GM21360 (cell line): ENCODE measurements around the gene CPB2.
A peak's percentile ranks its signal among the peaks of the same experiment; 100 is the strongest.

Experiments used
- ATAC-seq: cut with Tn5 transposase; IDR thresholded peaks from one replicate; pipeline ENCODE4 v1.9.1; 2021; ENCODE audit warnings: mild to moderate bottlenecking, moderate library complexity; ENCODE audit not compliant: unreplicated experiment

The CPB2 gene

DNA sequence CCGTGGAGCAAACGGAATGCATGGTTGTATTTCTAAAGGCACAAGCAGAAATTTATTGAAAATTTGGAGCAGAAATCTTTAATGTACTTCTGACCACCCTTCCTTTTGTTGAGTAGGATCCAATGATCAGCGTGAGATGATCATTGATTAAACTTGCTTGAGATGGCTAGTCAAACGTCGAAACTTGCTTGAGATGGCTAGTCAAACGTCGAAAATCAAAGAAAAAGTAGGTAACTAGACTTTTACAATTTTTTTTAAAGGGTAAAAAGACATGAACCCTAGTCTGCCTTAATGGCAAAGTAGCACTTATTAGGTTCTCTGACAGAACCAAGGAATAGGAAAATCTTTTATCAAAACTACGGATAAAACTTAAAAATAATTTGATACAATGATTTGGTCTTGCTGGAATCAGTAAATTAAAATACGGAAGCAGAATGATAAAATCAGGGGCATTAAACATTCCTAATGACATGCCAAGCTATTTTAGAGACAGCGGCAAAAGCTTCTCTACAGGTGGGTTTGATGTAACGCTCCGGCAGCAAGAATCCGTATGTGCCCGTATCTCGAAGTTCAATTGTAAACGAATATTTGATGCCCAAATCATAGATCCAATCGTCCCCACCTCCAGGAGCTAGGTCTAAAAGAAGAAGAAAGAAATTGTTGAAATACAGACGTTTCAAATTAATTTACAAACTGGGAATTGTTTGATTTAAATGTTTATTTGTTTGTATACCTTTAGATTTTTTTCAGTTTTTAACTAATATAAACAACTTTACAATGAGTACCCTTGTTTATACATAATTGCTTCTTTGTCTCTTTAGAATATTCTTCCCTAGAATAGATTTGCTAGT lies 51.4 kb downstream of the CPB2 start:
- ATAC-seq: no peak

- ATAC-seq: peak; percentile 97
Observed at GRCh38 chr13:46052319-46053161, 52.3 kb downstream of the CPB2 start, which contains the start of gene ZC3H13. Gene ZC3H13, minus strand, starts transcription at chr13:46052746. Its CDS starts 7,239 bp downstream, at chr13:46045507.

DNA sequence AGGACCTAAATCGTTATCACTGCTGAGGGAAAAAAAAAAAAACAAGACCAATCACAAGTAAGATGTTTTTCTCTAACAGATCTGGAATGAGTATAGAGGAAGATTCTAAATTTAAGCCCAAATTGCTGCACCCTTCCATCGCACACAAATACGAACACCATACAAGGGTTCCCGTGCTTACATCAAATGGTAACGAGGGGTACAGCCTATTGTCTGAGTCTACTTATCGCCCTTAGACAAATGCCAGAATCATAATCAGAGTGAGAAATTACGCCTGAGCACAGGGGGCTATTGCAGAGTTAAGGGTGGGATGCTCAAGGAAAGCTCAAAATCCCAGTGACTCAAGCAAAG lies 52.9 kb downstream of the CPB2 start:
- peak; percentile 9 for ATAC-seq

DNA sequence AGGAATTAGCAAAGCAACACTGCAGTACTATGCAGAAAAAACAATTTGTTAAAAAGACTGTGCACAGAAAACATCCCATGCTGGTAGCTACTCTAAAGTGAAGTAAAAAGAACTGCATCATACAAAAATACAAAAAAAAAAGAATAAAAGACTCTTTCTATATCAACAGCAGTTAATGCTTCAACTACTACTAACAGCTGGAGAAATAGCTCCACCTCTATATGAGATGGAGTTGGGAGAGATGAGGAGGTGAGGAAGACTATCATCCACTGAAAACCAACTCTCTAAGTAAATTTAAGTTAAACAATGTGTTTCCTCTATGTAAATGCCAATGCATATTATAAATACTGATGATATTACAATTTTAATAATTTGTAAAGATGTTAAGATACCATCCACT lies 54.1 kb downstream of the CPB2 start:
- no peak for ATAC-seq

DNA sequence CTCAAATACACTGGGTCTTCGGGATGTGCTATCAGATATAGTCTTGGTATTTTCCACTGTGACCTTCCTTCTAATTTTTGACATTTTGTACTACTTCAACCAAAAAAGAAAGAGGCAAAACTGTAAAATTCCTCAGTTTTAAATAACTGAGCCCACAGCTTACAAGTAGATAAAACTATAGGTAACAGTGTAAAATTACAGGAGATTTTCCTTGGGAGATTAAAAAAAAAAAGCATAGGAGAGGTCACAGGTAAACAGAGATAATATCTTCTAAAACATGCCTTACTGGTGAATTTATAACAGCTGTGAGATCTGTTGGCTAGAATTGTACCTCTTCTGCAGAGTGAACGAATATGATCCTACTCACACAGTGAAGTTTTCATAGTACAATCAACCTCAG lies 59.4 kb downstream of the CPB2 start:
- ATAC-seq: no peak

DNA sequence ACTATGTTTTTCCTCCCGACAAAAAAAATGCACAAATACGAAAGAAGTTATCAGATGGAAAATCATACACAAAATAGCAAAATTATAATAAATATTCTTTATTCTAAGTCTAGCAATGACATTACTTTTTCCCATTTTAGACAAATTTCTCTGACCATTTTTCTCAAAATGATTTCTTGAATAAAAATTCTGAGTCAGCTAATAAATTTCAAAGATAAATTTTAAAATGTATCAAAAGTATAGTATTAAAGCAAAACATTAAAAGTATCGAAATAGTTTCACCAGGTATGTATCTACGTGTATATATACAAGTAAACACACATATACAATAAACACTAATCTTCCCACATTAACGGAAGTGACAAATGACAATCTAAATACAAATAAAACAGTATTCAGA lies 61.2 kb downstream of the CPB2 start:
- ATAC-seq: no peak

GRCh38 chr13:46041419-46041839 lies 63.4 kb downstream of the CPB2 start:
- ATAC-seq: no peak

GRCh38 chr13:46040763-46041162 lies 64.1 kb downstream of the CPB2 start:
- no peak for ATAC-seq

DNA sequence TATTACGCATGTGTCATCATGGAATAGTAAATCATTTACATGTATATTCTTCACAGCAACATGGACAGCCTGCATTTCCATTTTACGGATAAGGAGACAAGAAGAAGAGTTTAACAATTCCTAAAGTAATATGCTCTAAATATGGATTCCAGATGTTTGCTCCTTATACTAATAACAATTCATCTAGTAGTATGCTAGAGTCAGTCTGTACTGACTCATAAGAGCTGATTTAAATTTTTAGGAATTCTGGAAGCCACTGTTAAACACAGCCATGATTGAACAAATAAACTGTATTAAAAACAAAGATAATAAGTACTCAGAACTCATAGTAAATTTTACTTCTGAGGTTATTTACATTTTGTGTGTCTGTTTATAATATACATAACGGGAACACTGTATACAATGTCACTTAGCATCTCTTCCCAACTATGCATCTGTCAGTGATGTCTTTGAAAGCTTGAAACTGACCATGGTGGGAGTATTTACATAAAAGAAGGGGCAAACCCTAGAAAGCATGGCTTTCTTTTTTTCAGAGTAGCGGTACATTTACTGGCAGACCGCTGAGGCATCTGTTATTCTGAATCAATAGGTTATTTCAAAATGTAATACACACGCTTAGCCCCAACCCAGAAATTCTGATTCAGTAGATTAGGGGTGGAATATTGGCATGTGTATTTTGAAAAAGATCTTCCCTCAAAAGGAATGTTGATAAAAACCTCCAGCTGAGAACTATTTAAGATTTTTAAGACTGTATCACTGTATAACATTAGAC lies 65.2 kb downstream of the CPB2 start:
- no peak for ATAC-seq

GRCh38 chr13:46038296-46038695 lies 66.5 kb downstream of the CPB2 start:
- ATAC-seq: no peak

DNA sequence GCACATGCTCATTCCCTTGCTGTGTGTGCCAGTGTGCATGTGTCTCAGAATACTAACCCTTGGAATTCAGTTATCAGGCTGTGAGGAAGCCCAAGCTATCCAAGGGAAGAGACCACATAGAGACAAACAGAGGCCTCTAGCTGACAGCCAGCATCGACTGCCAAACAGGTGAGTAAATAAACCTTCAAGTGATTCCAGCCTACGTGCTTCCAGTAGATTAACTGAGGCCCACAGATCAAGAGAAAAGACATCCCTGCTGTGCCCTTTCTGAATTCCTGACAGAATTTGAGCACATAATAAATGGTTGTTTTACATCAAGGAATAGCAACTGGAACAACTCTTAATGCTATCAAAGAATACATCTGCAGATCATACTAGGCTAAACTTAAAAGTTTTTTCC lies 69.8 kb downstream of the CPB2 start:
- no peak for ATAC-seq

GRCh38 chr13:46032341-46032740 lies 72.5 kb downstream of the CPB2 start:
- ATAC-seq: no peak

GRCh38 chr13:46031581-46032263 lies 73.1 kb downstream of the CPB2 start:
- no peak for ATAC-seq

DNA sequence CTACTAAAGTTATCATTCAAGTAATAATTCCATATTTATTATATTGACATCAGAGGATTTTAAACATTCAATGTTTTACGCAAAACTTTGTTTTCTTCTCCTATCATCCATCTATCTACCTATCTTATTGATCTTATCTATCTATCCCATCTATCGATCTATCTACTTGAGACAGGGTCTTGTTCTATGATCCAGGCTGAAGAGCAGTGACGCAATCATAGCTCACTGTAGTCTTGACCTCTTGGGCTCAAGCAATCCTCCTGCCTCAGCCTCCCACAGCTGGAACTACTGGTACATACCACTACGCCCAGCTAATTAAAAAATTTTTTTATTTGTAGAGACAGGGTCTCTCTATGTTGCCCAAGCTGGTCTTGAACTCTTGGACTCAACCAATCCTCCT lies 79.7 kb downstream of the CPB2 start:
- ATAC-seq: no peak

DNA sequence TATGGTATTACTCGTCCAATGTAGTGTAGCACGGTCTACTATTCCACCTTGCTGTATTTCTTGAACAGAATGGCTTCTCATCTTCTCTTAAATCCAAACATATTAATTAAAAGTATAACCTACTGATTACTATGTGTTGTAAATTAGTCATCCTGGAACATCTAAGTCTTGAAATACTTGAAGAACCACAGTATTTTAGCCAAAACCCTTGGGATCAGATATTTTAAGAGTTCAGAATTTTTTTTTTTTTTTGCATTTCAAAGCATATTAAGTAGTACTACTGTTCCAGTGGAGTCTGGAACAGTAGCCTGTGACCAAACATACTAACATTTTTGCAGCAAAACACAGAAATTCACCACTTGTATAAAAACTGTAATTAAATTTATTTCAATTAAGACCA lies 82.4 kb downstream of the CPB2 start:
- no peak for ATAC-seq

- ATAC-seq: no peak
Observed at GRCh38 chr13:46016216-46016615, 88.6 kb downstream of the CPB2 start.

GRCh38 chr13:46015366-46015765 lies 89.5 kb downstream of the CPB2 start:
- ATAC-seq: no peak

DNA sequence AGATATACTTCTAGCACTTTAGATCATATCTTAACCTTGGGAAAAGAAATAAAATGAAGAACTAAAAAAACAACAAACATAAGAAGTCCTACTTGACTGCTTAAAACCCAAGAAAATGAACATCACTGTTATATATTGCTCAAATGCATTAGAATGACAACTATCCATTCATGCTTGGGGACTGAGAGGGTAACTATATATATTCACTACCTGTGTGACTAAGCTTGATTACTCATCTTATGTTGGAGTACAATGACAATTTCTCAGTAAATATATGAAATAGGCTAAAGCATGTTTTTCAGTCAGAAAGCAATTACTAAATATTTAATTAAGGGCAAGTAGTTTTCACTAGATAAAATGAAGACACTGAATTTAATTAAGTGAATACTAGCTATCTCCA lies 92.4 kb downstream of the CPB2 start:
- ATAC-seq: no peak

- no peak for ATAC-seq
Observed at GRCh38 chr13:46010148-46010547, 94.7 kb downstream of the CPB2 start.

- ATAC-seq: no peak
Observed at GRCh38 chr13:46008631-46009030, 96.2 kb downstream of the CPB2 start.
